K562 (cell line): Measurements from ENCODE around the gene TSC22D3. TPM values are rescaled to one million over a fixed set of nuclear protein-coding genes. Genes with fewer than 3 reads are reported as not detected.

Source experiments
- ATAC-seq: fragments of 200-7000 bp; cut with Tn5 transposase; 3 replicates; pipeline ENCODE4 v1.9.1; 2020; ENCODE audit warnings: moderate library complexity
- BruUV-seq: library from RNA; stranded (reverse); fragments of 400-500 nt; replicated peaks from 2 replicates; lab custom pipeline; 2021; lab: Mats Ljungman, UMichigan
- CTCF ChIA-PET: fragments of 300-600 bp; formaldehyde crosslinking; extraction: SDS; loops from one replicate; lab custom pipeline; 2021; ENCODE audit warnings: low intra/inter-chr PET ratio; lab: Yijun Ruan, JAX
- POLR2A ChIA-PET: fragments of 300-600, 350-650 bp; sonication (Branson Sonifier 250); formaldehyde crosslinking; extraction: SDS; loops from one replicate; lab custom pipeline; 2021; ENCODE audit warnings: antibody characterized with exemption, inconsistent platforms; lab: Yijun Ruan, JAX
- DNase-seq, 4 experiments: peaks; one replicate each; pipeline versions ENCODE4 v3.0.0 to v3.0.0-alpha.2; 2011 to 2018; ENCODE audit warnings: low spot score in 3 of 4, mixed read lengths in 3 of 4; ENCODE audit errors: extremely low read depth in 1 of 4
- FAIRE-seq: peaks from 2 replicates; lab custom pipeline; 2011; peaks lifted over from hg19 to GRCh38; lab: Jason Lieb, UNC
- H2AFZ ChIP-seq: 2 replicates; pipeline ENCODE4 v1.6.0; 2011; ENCODE audit warnings: low read depth, low read length, control low read depth, inconsistent platforms
- H3K27ac ChIP-seq: fragments of 200-600 bp; 3 replicates; pipeline ENCODE4 v1.8.0; 2011; ENCODE audit warnings: low read depth, mild to moderate bottlenecking, control low read depth, inconsistent platforms, low read length, moderate library complexity, mixed read lengths; ENCODE audit errors: extremely low read depth
- H3K27me3 ChIP-seq, 2 experiments: fragments of 300-600 bp in 1 of 2; 2 replicates in 1 of 2; 3 replicates in 1 of 2; pipeline versions ENCODE4 v1.6.0 to v1.8.0; 2011; ENCODE audit warnings: inconsistent platforms in 2 of 2, low read length in 2 of 2, mild to moderate bottlenecking in 1 of 2, mixed read lengths in 1 of 2, moderate library complexity in 1 of 2; ENCODE audit not compliant: control insufficient read depth in 2 of 2, insufficient read depth in 2 of 2
- H3K36me3 ChIP-seq: fragments of 300-600 bp; 3 replicates; pipeline ENCODE4 v1.8.0; 2011; ENCODE audit warnings: mild to moderate bottlenecking, low read length, inconsistent platforms; ENCODE audit not compliant: control insufficient read depth, insufficient read depth
- H3K4me1 ChIP-seq, 2 experiments: fragments of 200-600 bp in 1 of 2; replicated peaks in 1 of 2; 2 replicates in 1 of 2; 3 replicates in 1 of 2; pipeline versions ENCODE4 v1.5.1 to v1.8.0; 2011; ENCODE audit warnings: inconsistent platforms in 2 of 2, low read length in 2 of 2, mild to moderate bottlenecking in 1 of 2, mixed read lengths in 1 of 2, moderate library complexity in 1 of 2; ENCODE audit not compliant: control insufficient read depth in 2 of 2, insufficient read depth in 2 of 2
- H3K4me2 ChIP-seq: 2 replicates; pipeline ENCODE4 v1.6.1; 2011; ENCODE audit warnings: low read length, control low read depth, inconsistent platforms, mixed read lengths; ENCODE audit not compliant: insufficient read depth
- H3K4me3 ChIP-seq: fragments of 200-600 bp; sonication (generic), shearing (Covaris generic); 2 replicates; pipeline ENCODE4 v1.5.1; 2016; ENCODE audit warnings: control low read depth, inconsistent platforms
- H3K79me2 ChIP-seq: fragments of 200-600 bp; 3 replicates; pipeline ENCODE4 v1.8.0; 2011; ENCODE audit warnings: low read length, inconsistent platforms; ENCODE audit not compliant: control insufficient read depth, insufficient read depth
- H3K9ac ChIP-seq, 2 experiments: 2 replicates each; pipeline versions ENCODE4 v1.6.0 to v1.6.1; 2011; ENCODE audit warnings: low read depth in 2 of 2, low read length in 2 of 2, control low read depth in 1 of 2, inconsistent platforms in 1 of 2, mild to moderate bottlenecking in 1 of 2, mixed read lengths in 1 of 2; ENCODE audit not compliant: insufficient read depth in 1 of 2
- H3K9me1 ChIP-seq: one replicate; pipeline ENCODE4 v1.6.0; 2011; ENCODE audit warnings: inconsistent platforms, mild to moderate bottlenecking, low read length, moderate library complexity; ENCODE audit not compliant: control insufficient read depth, insufficient read depth
- H3K9me3 ChIP-seq: replicated peaks from 2 replicates; pipeline ENCODE4 v1.5.1; 2011; ENCODE audit warnings: low read depth, low read length, inconsistent platforms; ENCODE audit not compliant: control insufficient read depth, insufficient read depth
- H4K20me1 ChIP-seq: replicated peaks from 2 replicates; pipeline ENCODE4 v1.6.1; 2011; ENCODE audit warnings: low read length, inconsistent platforms, mixed read lengths; ENCODE audit not compliant: control insufficient read depth, insufficient read depth
- CBFB ChIP-seq: sonication (generic); formaldehyde crosslinking; IDR thresholded peaks from 2 replicates; pipeline ENCODE4 v1.4.0; 2020; ENCODE audit warnings: mild to moderate bottlenecking, missing genetic modification reagents
- FOXJ2 ChIP-seq: fragments of 200-800 bp; sonication (Bioruptor generic); IDR thresholded peaks from 2 replicates; pipeline ENCODE4 v1.6.1; 2016; ENCODE audit warnings: missing genetic modification characterization, missing compliant biosample characterization
- GABPA ChIP-seq: fragments of 200-800 bp; sonication (Bioruptor generic); conservative IDR thresholded peaks from 2 replicates; pipeline ENCODE4 v1.6.1; 2016; ENCODE audit warnings: low read depth, missing genetic modification characterization, missing compliant biosample characterization
- HMGN3 ChIP-seq: IDR thresholded peaks from 2 replicates; pipeline ENCODE4 v1.6.1; 2011; ENCODE audit warnings: borderline replicate concordance, low read depth, mild to moderate bottlenecking, mixed read lengths, low read length; ENCODE audit not compliant: insufficient read length; ENCODE audit errors: extremely low read depth
- L3MBTL2 ChIP-seq: fragments of 450-650 bp; IDR thresholded peaks from 2 replicates; pipeline ENCODE4 v1.6.1; 2016; ENCODE audit warnings: mild to moderate bottlenecking, moderate library complexity
- MED1 ChIP-seq: sonication (generic); formaldehyde crosslinking; IDR thresholded peaks from 2 replicates; pipeline ENCODE4 v1.8.1; 2023; ENCODE audit warnings: missing genetic modification reagents, borderline replicate concordance
- SMARCA4 ChIP-seq: fragments of 450-650 bp; IDR thresholded peaks from 2 replicates; pipeline ENCODE4 v1.6.1; 2016
- ZNF174 ChIP-seq: fragments of 250-450 bp; sonication (Bioruptor Pico); IDR thresholded peaks from 2 replicates; pipeline ENCODE4 v1.4.0; 2020; ENCODE audit warnings: mild to moderate bottlenecking
- ZNF263 ChIP-seq: sonication (generic); formaldehyde crosslinking; IDR thresholded peaks from 2 replicates; pipeline ENCODE4 v1.8.0; 2022; ENCODE audit warnings: mild to moderate bottlenecking, missing genetic modification reagents, borderline replicate concordance
- WGBS: fragments of 100-300 bp; shearing (Covaris generic); methylation state at CpG from one replicate; pipeline ENCODE4 v1.1.6; 2016; ENCODE audit warnings: low coverage, mixed read lengths; ENCODE audit not compliant: insufficient coverage; ENCODE audit errors: missing lambda C conversion rate; 5-methylcytosine and 5-hydroxymethylcytosine counted together
- in situ Hi-C: fragments of 300-500 bp; cut with MboI; formaldehyde crosslinking; loops from 4 replicates; pipeline ENCODE4 v1.15.0; 2018; ENCODE audit warnings: inconsistent platforms, mixed read lengths
- intact Hi-C: fragments of 100-400 bp; cut with micrococcal nuclease; formaldehyde crosslinking; loops from 2 replicates; pipeline ENCODE4 v1.14.2; 2022
- polyA plus RNA-seq, 8 experiments: library from polyadenylated mRNA; depleted of rRNA in 4 of 8; stranded (reverse) in 5 of 8; unstranded in 3 of 8; fragments of >200 nt; fragmentation: Nextera tagmentation in 2 of 8; fragmentation: Illumina TruSeq in 1 of 8; extraction: Ambion mirVana in 2 of 8; extraction: Trizol in 1 of 8; gene quantifications; 2 replicates each; pipeline versions ENCODE4 v1.2.1 to v1.2.3, GENCODE V29; 2011 to 2014; ENCODE audit warnings: inconsistent platforms in 1 of 8, missing spikeins in 1 of 8
- total RNA-seq, 7 experiments: library from RNA; depleted of rRNA in 6 of 7; stranded (reverse); fragments of >200 nt in 6 of 7; fragmentation: Illumina TruSeq in 2 of 7; extraction: Trizol in 2 of 7; gene quantifications; 2 replicates each; pipeline versions ENCODE4 v1.2.1 to v1.2.3, GENCODE V29; 2011 to 2021; ENCODE audit warnings: low replicate concordance in 1 of 7
- TF ChIP-seq, protein P1 (sequence below): fragments of 250-450 bp; sonication (Bioruptor Pico); IDR thresholded peaks from 2 replicates; pipeline ENCODE4 v1.6.1; 2021; ENCODE audit warnings: mild to moderate bottlenecking
- TF ChIP-seq, protein P2 (sequence below): fragments of 450-650 bp; formaldehyde crosslinking; IDR thresholded peaks from 2 replicates; pipeline ENCODE4 v1.4.0; 2022; ENCODE audit warnings: missing genetic modification characterization
- TF ChIP-seq, protein P3 (sequence below): fragments of 250-450 bp; sonication (Bioruptor Pico); IDR thresholded peaks from 2 replicates; pipeline ENCODE4 v1.5.0; 2021

The TSC22D3 gene
- total and polyA plus RNA-seq, 9 of the 15 experiments (the other 6 are each of a cell fraction or from before 2014, with no cell fraction given), result 0.48 to 3.0 (median 0.87) TPM

DNA sequence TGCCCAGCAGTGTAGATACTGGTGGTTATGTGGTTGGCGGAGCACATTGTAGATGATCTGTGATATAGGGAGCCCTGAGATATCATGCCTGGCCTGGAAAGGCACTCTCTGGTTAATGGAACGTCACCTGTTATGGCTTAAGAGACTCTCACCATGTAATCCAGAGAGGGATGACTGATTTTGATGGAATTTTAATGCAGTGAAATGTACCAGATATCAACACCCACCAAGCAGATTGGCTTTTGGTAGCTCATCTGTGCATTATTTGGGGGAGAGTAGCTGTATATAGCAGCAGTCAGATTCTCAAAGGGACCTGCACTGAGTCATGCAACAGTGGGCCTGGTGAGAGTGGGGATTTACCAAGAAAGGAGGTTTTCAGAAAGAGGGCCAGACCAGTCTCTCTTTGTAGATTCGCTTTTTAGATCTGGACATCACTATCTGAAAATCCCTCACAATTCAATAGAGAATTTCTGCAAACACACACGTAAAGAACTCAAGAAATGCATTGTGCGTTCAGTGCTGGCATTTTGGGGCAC is 17.3 kb downstream of the TSC22D3 start:
- Histone ChIP-seq H3K27me3 (peaks cover 4 to 22% of the 10 kb centered on the region in 2 experiments; a peak in 3 of 5 replicates), H3K9me3 (no peaks in the 10 kb centered on the region), H3K9ac (no peak overlapping the region), H4K20me1 (no peaks in the 10 kb centered on the region), H3K4me2 (no peak overlapping the region), H3K36me3 (no peaks in the 10 kb centered on the region), H3K79me2 (no peaks in the 10 kb centered on the region), H3K9me1 (no peaks in the 10 kb centered on the region), H3K4me3 (no peak overlapping the region), H2AFZ (no peak overlapping the region), H3K27ac (no peak overlapping the region), H3K4me1 (no peaks in the 10 kb centered on the region; a peak in 1 of 5 replicates)
- POLR2A ChIA-PET, result interaction anchor here (0.7 kb wide), 1 partner anchor 89 kb away, joined by 8 read pairs; no protein-coding TSS in a partner anchor
- in situ Hi-C loops (no loop called here), intact Hi-C loops (no loop called here)
- WGBS, result 21% methylated on average over 5 of the region's 5 CpGs
- no peak for DNase-seq
- TF ChIP-seq SMARCA4 (no peak), HMGN3 (no peak), ZNF174 (CRISPR knock-in tag) (no peak), FOXJ2 (tag) (no peak), L3MBTL2 (no peak), MED1 (CRISPR knock-in tag) (no peak), ZNF263 (CRISPR knock-in tag) (no peak), GABPA (tag) (no peak), CBFB (no peak)
- TF ChIP-seq, protein P1, sequence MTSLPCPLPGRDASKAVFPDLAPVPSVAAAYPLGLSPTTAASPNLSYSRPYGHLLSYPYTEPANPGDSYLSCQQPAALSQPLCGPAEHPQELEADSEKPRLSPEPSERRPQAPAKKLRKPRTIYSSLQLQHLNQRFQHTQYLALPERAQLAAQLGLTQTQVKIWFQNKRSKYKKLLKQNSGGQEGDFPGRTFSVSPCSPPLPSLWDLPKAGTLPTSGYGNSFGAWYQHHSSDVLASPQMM (CRISPR knock-in tag), result no peak
- TF ChIP-seq, protein P2, sequence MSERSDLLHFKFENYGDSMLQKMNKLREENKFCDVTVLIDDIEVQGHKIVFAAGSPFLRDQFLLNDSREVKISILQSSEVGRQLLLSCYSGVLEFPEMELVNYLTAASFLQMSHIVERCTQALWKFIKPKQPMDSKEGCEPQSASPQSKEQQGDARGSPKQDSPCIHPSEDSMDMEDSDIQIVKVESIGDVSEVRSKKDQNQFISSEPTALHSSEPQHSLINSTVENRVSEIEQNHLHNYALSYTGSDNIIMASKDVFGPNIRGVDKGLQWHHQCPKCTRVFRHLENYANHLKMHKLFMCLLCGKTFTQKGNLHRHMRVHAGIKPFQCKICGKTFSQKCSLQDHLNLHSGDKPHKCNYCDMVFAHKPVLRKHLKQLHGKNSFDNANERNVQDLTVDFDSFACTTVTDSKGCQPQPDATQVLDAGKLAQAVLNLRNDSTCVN, result no peak
- TF ChIP-seq, protein P3, sequence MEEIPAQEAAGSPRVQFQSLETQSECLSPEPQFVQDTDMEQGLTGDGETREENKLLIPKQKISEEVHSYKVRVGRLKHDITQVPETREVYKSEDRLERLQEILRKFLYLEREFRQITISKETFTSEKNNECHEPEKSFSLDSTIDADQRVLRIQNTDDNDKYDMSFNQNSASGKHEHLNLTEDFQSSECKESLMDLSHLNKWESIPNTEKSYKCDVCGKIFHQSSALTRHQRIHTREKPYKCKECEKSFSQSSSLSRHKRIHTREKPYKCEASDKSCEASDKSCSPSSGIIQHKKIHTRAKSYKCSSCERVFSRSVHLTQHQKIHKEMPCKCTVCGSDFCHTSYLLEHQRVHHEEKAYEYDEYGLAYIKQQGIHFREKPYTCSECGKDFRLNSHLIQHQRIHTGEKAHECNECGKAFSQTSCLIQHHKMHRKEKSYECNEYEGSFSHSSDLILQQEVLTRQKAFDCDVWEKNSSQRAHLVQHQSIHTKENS (CRISPR knock-in tag), result no peak
- no peak for FAIRE-seq
- BruUV-seq, result no TSS peak
- CTCF ChIA-PET, result no interaction called here
- no peak for ATAC-seq
